DMS53 treated with DMSO at 0.1 percent for 48 hours (cell line): ENCODE measurements around the gene SELENOO.

Source experiments
- DNase-seq: peaks from one replicate; lab custom pipeline; 2025; ENCODE audit not compliant: unreplicated experiment; lab: John Stamatoyannopoulos, UW

Gene SELENOO

GRCh38 chr22:50228366-50228765 is 27.6 kb downstream of the SELENOO start:
- no peak for DNase-seq

GRCh38 chr22:50229370-50229769 is 28.6 kb downstream of the SELENOO start:
- no peak for DNase-seq

- no peak for DNase-seq
Measured at GRCh38 chr22:50232481-50233151, 31.8 kb downstream of the SELENOO start.

GRCh38 chr22:50233223-50233622 is 32.4 kb downstream of the SELENOO start:
- no peak for DNase-seq

- DNase-seq: no peak
Measured at GRCh38 chr22:50236731-50237409, 36.1 kb downstream of the SELENOO start.

GRCh38 chr22:50238755-50239154 is 37.9 kb downstream of the SELENOO start:
- no peak for DNase-seq

- DNase-seq: no peak
Measured at GRCh38 chr22:50242406-50242949, 41.7 kb downstream of the SELENOO start.

GRCh38 chr22:50243685-50244419 is 43.0 kb downstream of the SELENOO start:
- DNase-seq: peak; percentile 19

- peak; percentile 71 for DNase-seq
Measured at GRCh38 chr22:50244420-50245213, 43.8 kb downstream of the SELENOO start, which contains the start of gene TUBGCP6. TSS of gene TUBGCP6 (minus strand) at chr22:50245023. CDS start at chr22:50244459, 564 bp downstream.

- DNase-seq: no peak
Measured at GRCh38 chr22:50245214-50246072, 44.6 kb downstream of the SELENOO start.

GRCh38 chr22:50246242-50247175 is 45.7 kb downstream of the SELENOO start:
- DNase-seq: no peak

- DNase-seq: peak; percentile 76
Measured at GRCh38 chr22:50247748-50248147, 46.9 kb downstream of the SELENOO start.

- DNase-seq: no peak
Measured at GRCh38 chr22:50248196-50249081, 47.6 kb downstream of the SELENOO start.

- DNase-seq: no peak
Measured at GRCh38 chr22:50249341-50250248, 48.8 kb downstream of the SELENOO start.

GRCh38 chr22:50250249-50250554 is 49.4 kb downstream of the SELENOO start:
- DNase-seq: no peak

- peak; percentile 42 for DNase-seq
Measured at GRCh38 chr22:50250555-50251476, 50.0 kb downstream of the SELENOO start, which contains the start of gene HDAC10. TSS of gene HDAC10 (minus strand) at chr22:50251265. CDS start at chr22:50251032, 233 bp downstream.
